Stimulated activated CD4-positive, alpha-beta T cell treated with anti-CD3 and anti-CD28 coated beads, Interleukin-2, amount 100 ng/mL, for 4 hours (primary cell): Measurements from ENCODE around the gene SH3PXD2A.

ENCODE experiments used
- DNase-seq: peaks from one replicate; pipeline ENCODE4 v3.0.0-alpha.2; 2020; ENCODE audit warnings: low read depth

SH3PXD2A gene

DNA sequence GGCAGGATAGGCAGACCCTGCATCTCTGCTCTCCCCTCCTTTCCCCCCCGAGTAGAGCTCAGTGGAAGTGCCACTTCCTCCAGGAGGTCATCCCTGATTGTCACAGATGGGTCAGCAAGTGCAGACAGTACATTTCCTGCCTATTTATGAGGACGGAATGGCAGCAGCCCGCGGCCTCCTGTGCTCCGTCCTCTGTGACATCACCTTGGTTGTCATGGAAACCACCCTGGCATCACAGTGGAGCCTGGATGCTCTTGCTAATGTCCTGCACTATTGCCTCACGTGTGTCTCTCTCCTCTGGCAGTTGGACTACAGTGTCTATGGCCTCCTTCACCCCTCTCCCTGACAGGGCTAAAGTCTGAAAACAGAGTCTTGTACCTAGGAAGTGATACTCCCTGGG lies 148.6 kb downstream of the SH3PXD2A start:
- no peak for DNase-seq

- no peak for DNase-seq
These were observed 149.3 kb downstream of the SH3PXD2A start for GRCh38 chr10:103706047-103706446.

- no peak for DNase-seq
These were observed 151.1 kb downstream of the SH3PXD2A start for GRCh38 chr10:103703941-103704919.

DNA sequence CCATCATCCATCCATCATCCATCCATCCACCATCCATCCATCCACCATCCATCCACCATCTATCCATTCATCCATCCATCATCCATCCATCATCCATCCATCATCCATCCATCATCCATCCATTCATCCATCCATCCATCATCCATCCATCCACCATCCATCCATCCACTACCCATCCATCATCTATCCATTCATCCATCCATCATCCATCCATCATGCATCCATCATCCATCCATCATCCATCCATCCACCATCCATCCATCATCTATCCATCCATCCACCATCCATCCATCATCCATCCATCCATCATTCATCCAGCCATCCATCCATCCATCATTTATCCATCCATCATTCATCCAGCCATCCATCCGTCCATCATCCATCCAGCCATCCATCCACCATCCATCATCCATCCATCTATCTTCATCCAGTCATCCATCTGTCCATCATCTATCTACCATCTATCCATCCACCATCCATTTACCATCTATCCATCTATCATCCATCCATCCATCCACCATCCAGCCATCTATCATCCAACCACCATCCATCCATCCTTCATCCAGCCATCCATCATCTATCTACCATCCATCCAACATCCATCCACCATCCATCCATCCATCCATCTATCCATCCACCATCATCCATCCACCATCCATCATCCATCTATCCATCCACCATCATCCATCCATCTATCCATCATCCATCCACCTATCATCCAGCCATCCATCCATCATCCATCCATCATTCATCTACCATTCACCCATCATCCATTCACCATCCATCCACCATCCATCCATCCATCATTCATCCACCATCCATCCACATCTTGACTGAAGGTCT lies 153.8 kb downstream of the SH3PXD2A start:
- DNase-seq = no peak

- no peak for DNase-seq
These were observed 155.0 kb downstream of the SH3PXD2A start for GRCh38 chr10:103700436-103700715.

DNA sequence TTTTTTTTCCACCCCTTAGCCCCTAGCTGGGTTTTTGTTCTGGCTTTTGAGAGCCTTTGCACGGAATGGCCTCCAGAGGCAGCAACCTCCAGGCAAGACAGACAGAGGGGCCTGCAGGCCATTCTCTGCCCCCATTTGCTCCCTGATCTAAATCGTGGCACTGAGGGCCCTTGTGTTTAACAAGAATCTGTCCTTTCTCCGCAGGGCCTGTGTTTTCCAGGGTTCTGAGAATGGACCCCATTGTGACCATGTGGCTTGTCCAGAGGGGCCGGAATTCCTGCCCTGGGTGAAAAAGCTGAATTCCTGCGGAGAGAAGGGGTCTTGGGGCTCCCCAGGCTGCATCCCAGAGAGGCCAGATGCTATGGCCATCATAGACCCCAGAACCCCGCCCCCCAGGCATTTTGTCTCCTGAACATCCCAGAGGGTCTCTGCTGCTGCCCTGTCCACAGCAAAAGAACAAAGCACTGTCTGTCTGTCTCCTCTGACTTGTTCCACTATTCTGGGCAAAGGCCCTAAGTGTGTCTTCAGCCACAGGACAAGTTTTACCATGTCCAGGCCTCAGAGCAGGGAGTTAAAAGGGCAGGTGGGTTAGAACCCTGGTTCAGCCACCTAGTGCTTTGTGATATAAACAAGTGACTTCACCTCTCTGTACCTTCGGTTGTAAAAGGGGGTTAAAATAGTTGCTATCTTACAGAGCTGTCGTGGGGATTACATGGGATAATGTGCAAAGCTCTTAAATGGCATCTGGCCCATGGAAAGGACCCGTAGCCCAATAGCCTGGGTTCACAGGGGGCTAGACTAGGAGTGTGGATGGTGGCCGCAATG lies 155.6 kb downstream of the SH3PXD2A start:
- DNase-seq = no peak

GRCh38 chr10:103698266-103698665 lies 157.1 kb downstream of the SH3PXD2A start:
- DNase-seq = no peak

- no peak for DNase-seq
These were observed 157.6 kb downstream of the SH3PXD2A start for GRCh38 chr10:103697787-103698186.

GRCh38 chr10:103696411-103697145 lies 158.8 kb downstream of the SH3PXD2A start:
- DNase-seq = peak; percentile 73

GRCh38 chr10:103696094-103696410 lies 159.3 kb downstream of the SH3PXD2A start:
- DNase-seq = no peak

DNA sequence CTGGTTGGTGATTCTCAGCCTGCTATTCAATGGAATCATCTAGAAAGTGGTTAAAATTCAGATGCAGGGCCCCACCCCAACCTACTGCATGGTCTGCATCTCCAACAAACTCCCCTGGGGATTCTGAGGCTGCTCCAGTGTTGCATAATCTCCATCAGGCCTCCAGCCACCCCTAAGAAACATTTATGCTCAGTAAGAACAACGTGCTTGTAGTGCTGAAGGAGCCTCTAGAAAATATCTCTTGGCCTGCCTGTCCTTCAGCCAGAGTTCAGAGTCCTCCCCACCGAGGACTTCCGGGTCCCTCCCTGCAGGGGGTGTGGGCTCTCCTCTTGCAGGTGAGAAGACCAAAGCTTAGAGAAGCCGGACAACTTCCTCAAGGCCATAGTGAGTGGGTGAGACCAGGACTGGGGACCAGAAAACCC lies 159.8 kb downstream of the SH3PXD2A start:
- DNase-seq = no peak

DNA sequence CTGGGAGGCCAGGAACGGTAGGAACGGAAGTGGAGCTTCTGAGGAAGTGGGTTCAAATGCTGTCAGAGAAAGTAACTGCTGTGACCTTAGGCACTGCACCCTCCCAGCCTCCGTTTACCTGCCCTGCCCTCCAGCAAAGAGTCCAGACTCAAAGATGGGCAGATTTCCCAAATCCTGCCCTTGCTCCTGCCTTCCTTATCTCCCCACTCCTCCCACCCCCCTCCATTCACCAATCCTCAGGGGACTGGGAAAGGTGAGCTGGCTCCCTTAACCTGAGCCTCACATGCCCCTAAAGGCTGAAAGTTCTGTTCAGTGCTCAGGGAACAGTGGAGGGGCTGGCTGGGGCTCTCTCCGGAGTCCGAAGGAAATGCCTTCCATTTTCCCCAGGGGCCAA lies 161.6 kb downstream of the SH3PXD2A start:
- no peak for DNase-seq

DNA sequence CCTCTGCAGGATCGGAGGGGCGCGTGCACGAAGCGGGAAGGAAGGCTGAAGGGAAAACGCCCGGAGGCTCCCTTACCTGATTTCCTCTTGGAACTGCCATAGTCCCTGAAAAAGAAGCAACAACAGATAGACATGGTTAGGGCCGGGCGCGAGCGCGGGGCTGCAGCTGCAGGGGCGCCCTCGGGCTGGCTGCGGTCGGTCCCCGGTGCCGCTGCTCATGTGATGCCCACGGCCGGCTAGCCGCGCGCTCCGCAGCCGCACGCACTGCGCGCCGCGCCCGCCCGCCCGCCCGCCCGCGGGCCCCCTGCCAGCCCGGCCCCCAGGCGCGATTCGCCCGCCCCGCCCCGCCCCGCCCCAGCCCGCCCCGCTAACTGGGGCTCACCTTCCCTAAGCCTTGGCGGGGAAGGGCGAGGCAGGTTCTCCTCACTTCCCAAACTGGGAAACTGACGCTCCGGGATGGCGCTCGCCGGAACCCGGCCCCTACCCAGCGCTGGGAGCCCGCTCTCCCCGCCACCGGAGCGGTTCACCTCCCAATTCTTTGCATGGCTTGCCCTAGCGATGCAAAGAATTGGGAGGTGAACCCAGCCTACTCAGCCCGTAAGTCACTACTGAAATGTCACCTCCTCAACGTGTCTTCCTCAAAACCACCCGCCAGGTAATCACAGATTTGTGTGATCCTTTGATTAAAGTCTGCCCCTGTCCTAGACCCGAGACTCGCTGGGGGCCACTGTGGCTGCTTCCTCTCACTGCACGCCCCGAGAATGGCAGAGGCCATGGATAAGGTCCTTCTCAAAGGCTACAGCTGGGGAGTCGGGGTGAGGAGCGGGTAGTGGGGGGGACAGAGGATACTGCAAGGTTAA lies 162.2 kb downstream of the SH3PXD2A start:
- DNase-seq = no peak

DNA sequence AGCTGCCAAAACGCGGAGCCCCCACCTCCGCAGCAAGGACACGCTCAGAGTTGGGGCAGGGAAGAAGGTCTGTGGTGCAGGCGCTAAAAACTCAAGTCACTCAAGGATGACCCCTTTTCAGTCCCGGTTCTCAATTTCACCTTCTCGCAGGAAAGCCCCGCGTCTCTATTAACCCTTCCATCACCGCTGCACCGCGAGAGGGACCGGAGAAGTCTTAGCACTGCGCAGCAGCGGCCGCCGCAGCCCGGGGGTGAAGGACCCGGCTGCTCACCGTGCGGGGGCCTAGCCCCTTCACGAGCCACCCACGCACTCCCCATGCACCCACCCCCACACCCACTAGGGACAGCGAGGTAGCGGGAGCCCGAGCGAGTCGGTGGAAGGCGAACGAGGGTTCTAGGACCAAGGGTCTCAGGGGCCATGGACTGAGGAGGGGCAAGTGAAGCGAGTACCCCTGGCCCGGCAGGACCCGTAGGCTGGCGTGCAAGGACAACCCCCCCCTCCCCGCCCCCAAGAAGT lies 162.9 kb downstream of the SH3PXD2A start:
- DNase-seq = no peak

DNA sequence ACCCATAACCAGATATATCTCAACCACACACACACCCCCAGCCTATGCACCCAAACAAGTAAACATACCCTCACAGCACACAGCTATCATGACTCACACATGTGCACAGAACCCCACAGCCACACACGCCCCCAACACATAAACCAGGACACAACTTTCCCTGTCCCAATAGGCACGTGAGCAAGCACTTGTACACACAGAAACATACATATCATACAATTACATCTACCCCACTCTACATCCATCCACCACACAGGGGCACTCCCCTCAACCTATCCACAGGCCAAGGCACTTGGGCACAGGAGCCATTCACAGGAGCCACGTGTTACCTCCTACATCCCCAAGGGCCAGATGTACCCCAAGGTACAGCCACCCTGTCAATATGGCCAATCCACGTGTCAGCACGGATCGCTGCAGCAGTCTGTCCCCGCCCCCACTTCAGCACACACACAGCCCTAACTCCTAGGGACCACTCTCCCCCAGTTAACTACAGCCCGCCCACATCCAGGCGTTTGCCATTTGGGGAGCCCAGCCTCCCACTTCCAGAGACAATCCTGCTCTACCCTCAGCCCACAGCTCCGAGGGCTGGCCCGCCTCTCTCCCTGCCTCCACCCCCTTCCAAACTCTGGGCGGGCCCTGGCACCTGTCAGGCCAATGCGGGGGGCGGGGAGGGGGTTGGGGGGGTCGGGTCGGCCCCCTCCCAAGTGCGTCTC lies 163.5 kb downstream of the SH3PXD2A start:
- no peak for DNase-seq

DNA sequence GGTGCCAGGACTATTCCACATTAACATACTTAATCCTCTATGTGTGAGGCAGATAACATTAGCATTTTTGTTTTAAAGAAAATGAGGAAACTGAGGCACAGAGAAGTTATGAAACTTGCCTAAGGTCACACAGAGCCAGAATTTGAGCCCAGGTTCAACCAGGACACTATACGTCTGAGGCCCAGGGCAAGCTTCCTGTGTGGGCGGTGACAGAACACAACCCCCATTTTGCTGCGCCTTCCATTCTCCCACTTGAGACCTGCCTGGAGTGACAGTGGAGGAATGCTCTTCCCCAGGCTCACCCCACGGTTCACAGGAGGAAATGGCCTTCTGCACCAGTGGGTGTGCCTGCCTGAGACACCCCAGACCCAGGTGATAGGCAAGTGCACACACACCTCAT lies 164.1 kb downstream of the SH3PXD2A start:
- no peak for DNase-seq

DNA sequence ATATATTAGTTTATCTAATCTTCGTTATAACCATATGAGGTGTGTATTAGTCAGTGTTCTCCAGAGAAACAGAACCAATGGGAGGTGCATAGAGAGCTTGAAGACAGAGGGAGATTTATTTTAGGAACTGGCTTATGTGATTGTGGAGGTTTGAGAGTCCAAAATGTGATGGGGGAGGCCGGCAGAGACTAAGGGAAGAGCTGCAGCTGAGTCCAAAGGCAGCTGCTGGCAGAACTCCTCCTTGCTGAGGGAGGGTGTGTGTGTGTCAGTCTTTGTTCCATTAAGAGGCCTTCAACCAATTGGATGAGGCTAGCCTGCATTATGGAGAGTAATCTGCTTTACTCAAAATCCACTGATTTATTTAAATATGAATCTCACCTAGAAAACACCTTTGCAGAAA lies 165.1 kb downstream of the SH3PXD2A start:
- no peak for DNase-seq

DNA sequence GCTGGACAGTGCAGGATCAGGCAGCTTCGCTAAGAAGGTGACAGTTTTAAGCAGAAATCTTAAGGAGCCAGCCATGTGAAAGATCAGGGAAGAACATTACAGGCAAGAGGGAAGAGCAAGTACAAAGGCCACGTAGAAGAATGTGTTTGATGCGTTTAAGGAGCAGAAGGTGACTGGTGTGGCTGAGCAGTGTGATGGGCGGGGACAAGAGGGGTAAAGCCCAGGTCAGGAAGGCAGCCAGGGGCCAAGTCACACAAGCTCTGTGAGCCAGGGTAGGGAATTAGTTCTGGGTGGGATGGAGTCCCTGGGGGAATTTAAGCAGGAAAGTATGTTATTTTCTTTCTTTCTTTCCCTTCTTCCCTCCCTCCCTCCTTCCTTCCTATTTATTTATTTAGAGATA lies 166.9 kb downstream of the SH3PXD2A start:
- DNase-seq = no peak

DNA sequence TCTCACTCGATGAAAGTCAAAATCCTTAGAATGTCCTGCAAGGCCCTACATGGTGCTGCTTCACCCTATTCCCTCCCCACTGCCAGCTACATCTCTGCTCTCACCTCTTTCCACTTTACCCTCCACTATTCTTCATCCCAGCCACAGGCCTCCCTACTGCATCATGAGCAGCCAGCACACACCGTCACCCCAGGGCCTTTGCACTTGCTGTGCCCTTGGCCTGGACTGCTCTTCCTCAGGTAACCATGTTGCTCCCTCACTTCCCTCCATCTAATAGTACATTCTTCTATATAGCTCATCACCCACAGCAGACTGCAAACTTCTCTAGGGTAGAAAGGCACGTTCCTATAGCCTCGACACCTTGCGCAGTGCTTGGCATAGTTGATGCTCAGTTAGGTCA lies 167.7 kb downstream of the SH3PXD2A start:
- DNase-seq = no peak

DNA sequence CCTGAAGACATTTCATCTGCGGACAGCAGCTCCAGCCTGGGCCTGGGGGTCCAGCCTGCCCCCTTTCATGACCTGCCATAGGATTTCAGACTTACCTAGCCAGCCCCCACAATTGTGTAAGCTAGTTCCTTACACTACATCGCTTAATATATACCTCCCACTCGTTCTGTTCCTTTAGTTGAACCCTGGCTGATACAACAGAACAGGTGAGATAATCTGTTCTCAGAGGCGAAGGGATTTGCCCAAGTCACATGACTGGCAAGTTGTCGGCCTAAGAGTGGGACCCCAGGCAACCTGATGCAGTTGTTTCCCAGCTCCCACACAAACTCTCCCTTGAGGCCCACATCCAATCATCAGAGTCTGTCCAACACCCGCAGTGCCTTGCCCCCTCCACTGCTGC lies 168.2 kb downstream of the SH3PXD2A start:
- no peak for DNase-seq
